ENCODE results near the gene TLN1.

DNA sequence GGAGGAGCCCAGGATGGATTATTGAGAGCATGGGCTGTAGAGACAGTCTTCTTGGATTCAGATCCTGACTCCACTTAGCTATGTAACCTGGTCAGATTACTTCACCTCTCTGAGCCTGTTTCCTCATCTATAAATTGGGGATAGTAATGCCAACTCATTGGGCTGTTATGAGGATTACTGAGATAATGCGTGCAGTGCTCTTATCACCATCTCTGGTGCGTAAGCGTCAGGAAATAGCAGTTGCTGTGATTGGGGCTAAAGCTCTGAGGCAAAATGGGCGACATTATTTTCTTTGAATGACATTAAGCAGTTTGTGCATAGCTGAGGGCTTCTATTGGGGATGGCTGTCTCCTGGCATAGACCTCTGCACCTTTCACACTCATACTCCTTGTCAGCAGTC lies 23.1 kb upstream of the TLN1 start:
- TF ChIP-seq, protein P1, sequence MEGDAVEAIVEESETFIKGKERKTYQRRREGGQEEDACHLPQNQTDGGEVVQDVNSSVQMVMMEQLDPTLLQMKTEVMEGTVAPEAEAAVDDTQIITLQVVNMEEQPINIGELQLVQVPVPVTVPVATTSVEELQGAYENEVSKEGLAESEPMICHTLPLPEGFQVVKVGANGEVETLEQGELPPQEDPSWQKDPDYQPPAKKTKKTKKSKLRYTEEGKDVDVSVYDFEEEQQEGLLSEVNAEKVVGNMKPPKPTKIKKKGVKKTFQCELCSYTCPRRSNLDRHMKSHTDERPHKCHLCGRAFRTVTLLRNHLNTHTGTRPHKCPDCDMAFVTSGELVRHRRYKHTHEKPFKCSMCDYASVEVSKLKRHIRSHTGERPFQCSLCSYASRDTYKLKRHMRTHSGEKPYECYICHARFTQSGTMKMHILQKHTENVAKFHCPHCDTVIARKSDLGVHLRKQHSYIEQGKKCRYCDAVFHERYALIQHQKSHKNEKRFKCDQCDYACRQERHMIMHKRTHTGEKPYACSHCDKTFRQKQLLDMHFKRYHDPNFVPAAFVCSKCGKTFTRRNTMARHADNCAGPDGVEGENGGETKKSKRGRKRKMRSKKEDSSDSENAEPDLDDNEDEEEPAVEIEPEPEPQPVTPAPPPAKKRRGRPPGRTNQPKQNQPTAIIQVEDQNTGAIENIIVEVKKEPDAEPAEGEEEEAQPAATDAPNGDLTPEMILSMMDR (IDR thresholded peaks at IDR 0.05), result no peak
- TF ChIP-seq POLR2A (IDR thresholded peaks at IDR 0.05), result no peak

Measured in heart left ventricle (tissue), 13 donors.